HG03025 (cell line): Measurements from ENCODE around the gene SHBG.
"Not testable (repeated sequence)": the region's sequence is repeated elsewhere in the genome, so short reads cannot be mapped to it uniquely, and the experiment has no call there.

Experiments used
- ATAC-seq: cut with Tn5 transposase; IDR thresholded peaks from one replicate; pipeline ENCODE4 v1.9.1; 2021; ENCODE audit warnings: mild to moderate bottlenecking, moderate library complexity; ENCODE audit not compliant: unreplicated experiment, low FRiP score

The SHBG gene

GRCh38 chr17:7629939-7630571 is at the start of gene SHBG:
SHBG (plus strand) TSS chr17:7630135; CDS start chr17:7630173, 38 bp downstream.
- ATAC-seq: no peak

- no peak for ATAC-seq
Observed at GRCh38 chr17:7580604-7581575, 49.0 kb upstream of the SHBG start.

GRCh38 chr17:7582396-7583252 is 47.3 kb upstream of the SHBG start:
- ATAC-seq: no peak

- ATAC-seq: peak; percentile 64
Observed at GRCh38 chr17:7583253-7584109, 46.5 kb upstream of the SHBG start, which contains the start of gene MPDU1. MPDU1 (plus strand) TSS chr17:7583852; CDS start chr17:7583863, 11 bp downstream.

- ATAC-seq: no peak
Observed at GRCh38 chr17:7586673-7587419, 43.1 kb upstream of the SHBG start.

- ATAC-seq: no peak
Observed at GRCh38 chr17:7587420-7588151, 42.3 kb upstream of the SHBG start.

GRCh38 chr17:7588553-7589203 is 41.3 kb upstream of the SHBG start:
- no peak for ATAC-seq

- ATAC-seq: no peak
Observed at GRCh38 chr17:7589204-7589868, 40.6 kb upstream of the SHBG start.

GRCh38 chr17:7589891-7590691 is 39.8 kb upstream of the SHBG start, which contains the start of gene SOX15:
SOX15 (minus strand) TSS chr17:7590094; CDS start chr17:7589676, 418 bp downstream.
- ATAC-seq: no peak

GRCh38 chr17:7590743-7591142 is 39.2 kb upstream of the SHBG start:
- ATAC-seq: no peak

GRCh38 chr17:7591596-7591995 is 38.3 kb upstream of the SHBG start:
- ATAC-seq: no peak

GRCh38 chr17:7592422-7593021 is 37.4 kb upstream of the SHBG start:
- no peak for ATAC-seq

- no peak for ATAC-seq
Observed at GRCh38 chr17:7593296-7593695, 36.6 kb upstream of the SHBG start.

- not testable (repeated sequence) for ATAC-seq
Observed at GRCh38 chr17:7597561-7597960, 32.4 kb upstream of the SHBG start.

- no peak for ATAC-seq
Observed at GRCh38 chr17:7606280-7606679, 23.7 kb upstream of the SHBG start.

- ATAC-seq: no peak
Observed at GRCh38 chr17:7610641-7611040, 19.3 kb upstream of the SHBG start.
